Measurements from ENCODE around the gene POMGNT1. TPM values are rescaled to one million over a fixed set of nuclear protein-coding genes. Genes with fewer than 3 reads are reported as not detected.

POMGNT1 gene
- total and polyA plus RNA-seq, 10 of the 15 experiments (the other 5 are each of a cell fraction or from before 2014, with no cell fraction given) = 8.6 to 35.2 (median 29.5) TPM

DNA sequence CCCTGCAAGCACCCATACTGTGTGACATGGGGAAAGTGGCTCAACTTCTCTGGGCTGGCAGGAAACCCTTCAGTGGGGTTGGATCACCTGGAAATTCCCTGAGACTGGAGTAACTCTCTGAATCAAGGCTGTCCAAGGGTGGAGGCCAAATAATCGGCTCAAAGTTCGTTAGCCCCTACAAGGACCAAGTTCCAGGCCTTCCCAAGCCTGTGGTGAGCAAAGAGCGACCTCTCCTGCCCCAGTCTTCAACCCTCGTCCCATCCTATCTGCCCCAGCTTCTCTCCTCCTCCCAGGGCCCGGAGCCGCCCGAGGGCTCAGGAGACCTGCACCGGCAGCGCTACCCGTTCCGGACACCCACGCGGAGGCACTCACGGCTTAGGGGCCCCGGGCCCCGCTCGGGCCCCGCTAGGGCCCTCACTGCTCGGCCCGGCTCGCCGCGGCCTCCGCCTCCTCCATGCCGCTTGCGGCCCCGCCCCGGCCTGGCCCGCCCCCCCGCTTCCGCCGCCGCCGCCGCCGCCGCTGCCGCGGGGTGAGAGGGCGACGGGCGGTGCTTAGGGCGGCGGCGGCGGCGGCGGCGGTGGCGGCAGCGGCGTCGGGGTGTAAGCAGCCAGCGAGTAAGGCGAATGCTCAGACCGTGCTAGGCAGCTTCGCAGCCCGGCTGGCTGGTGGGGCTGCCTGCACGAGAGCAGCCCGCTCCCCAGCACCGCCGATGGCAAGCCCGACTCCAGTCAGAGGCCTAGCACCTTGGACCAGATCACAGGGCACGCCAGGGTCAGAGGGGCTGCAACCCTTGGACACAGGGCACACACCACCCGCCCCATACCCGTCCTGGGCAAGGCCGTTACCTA lies at the start of gene POMGNT1 (continued):
- TF ChIP-seq, protein P1, sequence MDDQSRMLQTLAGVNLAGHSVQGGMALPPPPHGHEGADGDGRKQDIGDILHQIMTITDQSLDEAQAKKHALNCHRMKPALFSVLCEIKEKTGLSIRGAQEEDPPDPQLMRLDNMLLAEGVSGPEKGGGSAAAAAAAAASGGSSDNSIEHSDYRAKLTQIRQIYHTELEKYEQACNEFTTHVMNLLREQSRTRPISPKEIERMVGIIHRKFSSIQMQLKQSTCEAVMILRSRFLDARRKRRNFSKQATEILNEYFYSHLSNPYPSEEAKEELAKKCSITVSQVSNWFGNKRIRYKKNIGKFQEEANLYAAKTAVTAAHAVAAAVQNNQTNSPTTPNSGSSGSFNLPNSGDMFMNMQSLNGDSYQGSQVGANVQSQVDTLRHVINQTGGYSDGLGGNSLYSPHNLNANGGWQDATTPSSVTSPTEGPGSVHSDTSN (IDR thresholded peaks at IDR 0.05; ENCODE audit: insufficient replicate concordance, low read depth, low read length) = no peak
- TF ChIP-seq, protein P2, sequence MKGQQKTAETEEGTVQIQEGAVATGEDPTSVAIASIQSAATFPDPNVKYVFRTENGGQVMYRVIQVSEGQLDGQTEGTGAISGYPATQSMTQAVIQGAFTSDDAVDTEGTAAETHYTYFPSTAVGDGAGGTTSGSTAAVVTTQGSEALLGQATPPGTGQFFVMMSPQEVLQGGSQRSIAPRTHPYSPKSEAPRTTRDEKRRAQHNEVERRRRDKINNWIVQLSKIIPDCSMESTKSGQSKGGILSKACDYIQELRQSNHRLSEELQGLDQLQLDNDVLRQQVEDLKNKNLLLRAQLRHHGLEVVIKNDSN (IDR thresholded peaks at IDR 0.05; ENCODE audit: borderline replicate concordance, extremely low read length, insufficient read depth, low read depth, low read length) = no peak
- TF ChIP-seq ETV6 (conservative IDR thresholded peaks at IDR 0.05 in 1 of 2, IDR thresholded peaks at IDR 0.05 in 1 of 2; ENCODE audit: borderline replicate concordance in 1 of 2, low read depth in 1 of 2) = no peak
- TF ChIP-seq HDGF (IDR thresholded peaks at IDR 0.05) = no peak
- no peak for TF ChIP-seq SPI1 (IDR thresholded peaks at IDR 0.05; ENCODE audit: borderline replicate concordance, insufficient read depth, low read depth, low read length)
- no peak for TF ChIP-seq BCLAF1 (IDR thresholded peaks at IDR 0.05)
- TF ChIP-seq, protein P3, sequence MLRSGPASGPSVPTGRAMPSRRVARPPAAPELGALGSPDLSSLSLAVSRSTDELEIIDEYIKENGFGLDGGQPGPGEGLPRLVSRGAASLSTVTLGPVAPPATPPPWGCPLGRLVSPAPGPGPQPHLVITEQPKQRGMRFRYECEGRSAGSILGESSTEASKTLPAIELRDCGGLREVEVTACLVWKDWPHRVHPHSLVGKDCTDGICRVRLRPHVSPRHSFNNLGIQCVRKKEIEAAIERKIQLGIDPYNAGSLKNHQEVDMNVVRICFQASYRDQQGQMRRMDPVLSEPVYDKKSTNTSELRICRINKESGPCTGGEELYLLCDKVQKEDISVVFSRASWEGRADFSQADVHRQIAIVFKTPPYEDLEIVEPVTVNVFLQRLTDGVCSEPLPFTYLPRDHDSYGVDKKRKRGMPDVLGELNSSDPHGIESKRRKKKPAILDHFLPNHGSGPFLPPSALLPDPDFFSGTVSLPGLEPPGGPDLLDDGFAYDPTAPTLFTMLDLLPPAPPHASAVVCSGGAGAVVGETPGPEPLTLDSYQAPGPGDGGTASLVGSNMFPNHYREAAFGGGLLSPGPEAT (IDR thresholded peaks at IDR 0.05; ENCODE audit: low read depth) = no peak
- no peak for TF ChIP-seq RBBP5 (conservative IDR thresholded peaks at IDR 0.05)
- no peak for TF ChIP-seq CHD2 (IDR thresholded peaks at IDR 0.05; ENCODE audit: borderline replicate concordance, low read depth, low read length)
- no peak for TF ChIP-seq SUPT20H (IDR thresholded peaks at IDR 0.05; ENCODE audit: borderline replicate concordance, control insufficient read depth, low read depth, low read length)
- TF ChIP-seq TBL1XR1 (IDR thresholded peaks at IDR 0.05; ENCODE audit: low read depth, low read length) = no peak
- TF ChIP-seq ZBED1 (IDR thresholded peaks at IDR 0.05; ENCODE audit: borderline replicate concordance) = no peak
- TF ChIP-seq GABPA (IDR thresholded peaks at IDR 0.05; ENCODE audit: low read depth) = no peak
- no peak for TF ChIP-seq KDM1A (IDR thresholded peaks at IDR 0.05; ENCODE audit: borderline replicate concordance)
- no peak for TF ChIP-seq FOXK2 (IDR thresholded peaks at IDR 0.05)
- TF ChIP-seq ZBTB11 (CRISPR knock-in tag; IDR thresholded peaks at IDR 0.05) = no peak
- TF ChIP-seq POU2F2 (IDR thresholded peaks at IDR 0.05; ENCODE audit: borderline replicate concordance, low read depth, low read length) = peak; percentile 60; the same call in 1 of the 3 replicates
